Esophagus squamous epithelium (tissue), 4 donors: ENCODE results near the gene IGLL1.

Experiments used
- POLR2A ChIP-seq, 4 donors: fragments of 450-650 bp; IDR thresholded peaks; one replicate each; pipeline ENCODE4 v1.6.1; 2017; ENCODE audit warnings: antibody characterized with exemption in 4 of 4, mild to moderate bottlenecking in 4 of 4, moderate library complexity in 3 of 4
- TF ChIP-seq, protein P1 (sequence below), 6 experiments: fragments of 450-650 bp in 4 of 6; fragments of 200-600 bp in 2 of 6; sonication (generic) in 2 of 6; IDR thresholded peaks; one replicate each; pipeline ENCODE4 v1.5.1; 2016 to 2019; ENCODE audit warnings: antibody characterized with exemption in 6 of 6, mild to moderate bottlenecking in 4 of 6, moderate library complexity in 4 of 6

DNA sequence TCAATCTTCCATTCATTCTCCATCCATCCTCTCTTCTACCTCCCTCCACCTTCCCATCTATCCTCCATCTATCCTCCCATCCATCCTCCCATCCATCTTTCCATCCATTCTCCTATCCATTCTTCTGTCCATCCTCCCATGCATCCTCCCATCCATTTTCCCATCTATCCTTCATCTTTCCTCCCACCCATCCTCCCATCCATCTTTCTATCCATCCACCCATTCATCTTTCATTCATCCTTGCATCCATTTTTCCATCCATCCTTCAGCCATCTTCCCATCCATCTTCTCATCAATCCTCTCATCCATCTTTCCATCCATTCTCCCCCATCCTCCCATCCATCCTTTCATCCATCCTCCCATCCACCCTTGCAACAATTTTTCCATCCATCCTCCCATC is 27.5 kb downstream of the IGLL1 start:
- TF ChIP-seq, protein P1, sequence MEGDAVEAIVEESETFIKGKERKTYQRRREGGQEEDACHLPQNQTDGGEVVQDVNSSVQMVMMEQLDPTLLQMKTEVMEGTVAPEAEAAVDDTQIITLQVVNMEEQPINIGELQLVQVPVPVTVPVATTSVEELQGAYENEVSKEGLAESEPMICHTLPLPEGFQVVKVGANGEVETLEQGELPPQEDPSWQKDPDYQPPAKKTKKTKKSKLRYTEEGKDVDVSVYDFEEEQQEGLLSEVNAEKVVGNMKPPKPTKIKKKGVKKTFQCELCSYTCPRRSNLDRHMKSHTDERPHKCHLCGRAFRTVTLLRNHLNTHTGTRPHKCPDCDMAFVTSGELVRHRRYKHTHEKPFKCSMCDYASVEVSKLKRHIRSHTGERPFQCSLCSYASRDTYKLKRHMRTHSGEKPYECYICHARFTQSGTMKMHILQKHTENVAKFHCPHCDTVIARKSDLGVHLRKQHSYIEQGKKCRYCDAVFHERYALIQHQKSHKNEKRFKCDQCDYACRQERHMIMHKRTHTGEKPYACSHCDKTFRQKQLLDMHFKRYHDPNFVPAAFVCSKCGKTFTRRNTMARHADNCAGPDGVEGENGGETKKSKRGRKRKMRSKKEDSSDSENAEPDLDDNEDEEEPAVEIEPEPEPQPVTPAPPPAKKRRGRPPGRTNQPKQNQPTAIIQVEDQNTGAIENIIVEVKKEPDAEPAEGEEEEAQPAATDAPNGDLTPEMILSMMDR (IDR thresholded peaks at IDR 0.05): no peak
- TF ChIP-seq POLR2A (IDR thresholded peaks at IDR 0.05): no peak
